ENCODE measurements around the gene INF2. TPM values are rescaled to one million over a fixed set of nuclear protein-coding genes. Genes with fewer than 3 reads are reported as not detected.

The INF2 gene
- total RNA-seq, 1 donor from 2014 or later, result 92.3 TPM

GRCh38 chr14:104735830-104736642 lies 46.6 kb downstream of the INF2 start:
- H3K4me3 Mint-ChIP-seq, result no peak overlapping the region
- no peak for DNase-seq
- intact Hi-C loops (cut with micrococcal nuclease), result no loop called here
- H3K27me3 Mint-ChIP-seq, result no peaks in the 10 kb centered on the region
- no peaks in the 10 kb centered on the region for H3K36me3 Mint-ChIP-seq (ENCODE audit: low read depth)
- H3K27ac Mint-ChIP-seq, result no peak overlapping the region
- no peaks in the 10 kb centered on the region for H3K9me3 Mint-ChIP-seq
- peaks cover 3% of the 10 kb centered on the region for H3K4me1 Mint-ChIP-seq

- no peaks in the 10 kb centered on the region for H3K9me3 Mint-ChIP-seq
- no peaks in the 10 kb centered on the region for H3K36me3 Mint-ChIP-seq (ENCODE audit: low read depth)
- intact Hi-C loops (cut with micrococcal nuclease), result no loop called here
- H3K27ac Mint-ChIP-seq, result no peak overlapping the region
- no peaks in the 10 kb centered on the region for H3K27me3 Mint-ChIP-seq
- H3K4me3 Mint-ChIP-seq, result no peak overlapping the region
- H3K4me1 Mint-ChIP-seq, result peaks cover 3% of the 10 kb centered on the region
- no peak for DNase-seq
These were observed 49.1 kb downstream of the INF2 start for GRCh38 chr14:104738375-104739019.

- intact Hi-C loops (cut with micrococcal nuclease), result no loop called here
- Mint-ChIP-seq H3K4me1 (peaks cover 3% of the 10 kb centered on the region), H3K4me3 (no peak overlapping the region), H3K36me3 (ENCODE audit: low read depth) (no peaks in the 10 kb centered on the region), H3K9me3 (no peaks in the 10 kb centered on the region), H3K27ac (no peak overlapping the region), H3K27me3 (no peaks in the 10 kb centered on the region)
- DNase-seq, result no peak
These were observed 49.6 kb downstream of the INF2 start for GRCh38 chr14:104739026-104739425.

GRCh38 chr14:104739546-104740516 lies 50.4 kb downstream of the INF2 start:
- Mint-ChIP-seq H3K9me3 (no peaks in the 10 kb centered on the region), H3K4me1 (peaks cover 3% of the 10 kb centered on the region), H3K36me3 (ENCODE audit: low read depth) (no peaks in the 10 kb centered on the region), H3K27ac (no peak overlapping the region), H3K4me3 (no peak overlapping the region), H3K27me3 (no peaks in the 10 kb centered on the region)
- DNase-seq, result no peak
- intact Hi-C loops (cut with micrococcal nuclease), result no loop called here

- no peak overlapping the region for H3K4me3 Mint-ChIP-seq
- H3K4me1 Mint-ChIP-seq, result peaks cover 5% of the 10 kb centered on the region
These were observed 51.8 kb downstream of the INF2 start for GRCh38 chr14:104741108-104741802.

GRCh38 chr14:104741803-104742251 lies 52.4 kb downstream of the INF2 start:
- H3K4me3 Mint-ChIP-seq, result no peak overlapping the region
- H3K9me3 Mint-ChIP-seq, result no peaks in the 10 kb centered on the region
- peaks cover 5% of the 10 kb centered on the region for H3K4me1 Mint-ChIP-seq
- H3K27ac Mint-ChIP-seq, result no peak overlapping the region
- DNase-seq, result no peak
- no peaks in the 10 kb centered on the region for H3K27me3 Mint-ChIP-seq
- no peaks in the 10 kb centered on the region for H3K36me3 Mint-ChIP-seq (ENCODE audit: low read depth)
- intact Hi-C loops (cut with micrococcal nuclease), result no loop called here

More at GRCh38 chr14:104741108-104741802, 51.8 kb downstream of the INF2 start:
- no peaks in the 10 kb centered on the region for H3K36me3 Mint-ChIP-seq (ENCODE audit: low read depth)
- H3K27ac Mint-ChIP-seq, result no peak overlapping the region
- no peak for DNase-seq
- no peaks in the 10 kb centered on the region for H3K9me3 Mint-ChIP-seq
- intact Hi-C loops (cut with micrococcal nuclease), result no loop called here
- H3K27me3 Mint-ChIP-seq, result no peaks in the 10 kb centered on the region

GRCh38 chr14:104742586-104743455 lies 53.4 kb downstream of the INF2 start:
- no peaks in the 10 kb centered on the region for H3K27me3 Mint-ChIP-seq
- peaks cover 5% of the 10 kb centered on the region for H3K4me1 Mint-ChIP-seq
- no peak for DNase-seq
- H3K27ac Mint-ChIP-seq, result no peak overlapping the region
- no peak overlapping the region for H3K4me3 Mint-ChIP-seq
- intact Hi-C loops (cut with micrococcal nuclease), result no loop called here
- H3K36me3 Mint-ChIP-seq (ENCODE audit: low read depth), result no peaks in the 10 kb centered on the region
- no peaks in the 10 kb centered on the region for H3K9me3 Mint-ChIP-seq

- intact Hi-C loops (cut with micrococcal nuclease), result no loop called here
- Mint-ChIP-seq H3K27me3 (no peaks in the 10 kb centered on the region), H3K4me3 (no peak overlapping the region), H3K4me1 (peaks cover 5% of the 10 kb centered on the region), H3K27ac (no peak overlapping the region), H3K36me3 (ENCODE audit: low read depth) (no peaks in the 10 kb centered on the region), H3K9me3 (no peaks in the 10 kb centered on the region)
- no peak for DNase-seq
These were observed 54.3 kb downstream of the INF2 start for GRCh38 chr14:104743461-104744380.

- Mint-ChIP-seq H3K4me1 (peaks cover 5% of the 10 kb centered on the region), H3K4me3 (no peak overlapping the region), H3K9me3 (no peaks in the 10 kb centered on the region), H3K27me3 (peaks cover 1% of the 10 kb centered on the region), H3K36me3 (ENCODE audit: low read depth) (no peaks in the 10 kb centered on the region), H3K27ac (no peak overlapping the region)
- DNase-seq, result no peak
- intact Hi-C loops (cut with micrococcal nuclease), result no loop called here
These were observed 55.1 kb downstream of the INF2 start for GRCh38 chr14:104744484-104744883.

- intact Hi-C loops (cut with micrococcal nuclease), result no loop called here
- Mint-ChIP-seq H3K27me3 (peaks cover 1% of the 10 kb centered on the region), H3K36me3 (ENCODE audit: low read depth) (no peaks in the 10 kb centered on the region), H3K4me1 (peaks cover 2% of the 10 kb centered on the region), H3K4me3 (no peak overlapping the region), H3K27ac (no peak overlapping the region), H3K9me3 (no peaks in the 10 kb centered on the region)
- DNase-seq, result no peak
These were observed 56.0 kb downstream of the INF2 start for GRCh38 chr14:104745431-104745830.

- no peak for DNase-seq
- H3K9me3 Mint-ChIP-seq, result no peaks in the 10 kb centered on the region
- H3K36me3 Mint-ChIP-seq (ENCODE audit: low read depth), result no peaks in the 10 kb centered on the region
- peaks cover 1% of the 10 kb centered on the region for H3K27me3 Mint-ChIP-seq
- no peak overlapping the region for H3K4me3 Mint-ChIP-seq
- intact Hi-C loops (cut with micrococcal nuclease), result no loop called here
- no peak overlapping the region for H3K27ac Mint-ChIP-seq
- peaks cover 2% of the 10 kb centered on the region for H3K4me1 Mint-ChIP-seq
These were observed 56.7 kb downstream of the INF2 start for GRCh38 chr14:104746071-104746545.

All from activated CD4-positive, alpha-beta T cell treated with anti-CD3 and anti-CD28 coated beads, Interleukin-2, amount 10 ng/mL, durations not matched to agents 24 days and 14 days (primary cell).